Measurements from ENCODE around the gene OR4A16.

Gene OR4A16

GRCh38 chr11:55342901-55343300 lies at the start of gene OR4A16:
Gene OR4A16, plus strand, starts transcription at chr11:55343201. Its CDS starts 0 bp downstream, at chr11:55343201.
- CTCF ChIA-PET, result no interaction called here
- POLR2A ChIA-PET, result no interaction called here

GRCh38 chr11:55324500-55324899 lies 18.5 kb upstream of the OR4A16 start:
- POLR2A ChIA-PET, result no interaction called here
- H3K4me3 ChIP-seq (ENCODE audit: low read depth, low read length), result no peak overlapping the region
- no peak for TF ChIP-seq CTCF (IDR thresholded peaks at IDR 0.05; ENCODE audit: insufficient read depth, low read length, missing control alignments)
- CTCF ChIA-PET, result no interaction called here
- no peak for DNase-seq (ENCODE audit: low read depth, low spot score)

More at GRCh38 chr11:55342901-55343300, at the start of gene OR4A16:
- H3K4me3 ChIP-seq (ENCODE audit: low read depth, low read length), result no peak within 1 kb of the TSS
- DNase-seq (ENCODE audit: low read depth, low spot score), result no peak
- no peak for TF ChIP-seq CTCF (IDR thresholded peaks at IDR 0.05; ENCODE audit: insufficient read depth, low read length, missing control alignments)

GRCh38 chr11:55345306-55345705 lies 2.3 kb downstream of the OR4A16 start:
- no peak for DNase-seq (ENCODE audit: low read depth, low spot score)
- CTCF ChIA-PET, result no interaction called here
- H3K4me3 ChIP-seq (ENCODE audit: low read depth, low read length), result no peak overlapping the region
- POLR2A ChIA-PET, result no interaction called here
- no peak for TF ChIP-seq CTCF (IDR thresholded peaks at IDR 0.05; ENCODE audit: insufficient read depth, low read length, missing control alignments)

- CTCF ChIA-PET, result no interaction called here
- no peak overlapping the region for H3K4me3 ChIP-seq (ENCODE audit: low read depth, low read length)
- POLR2A ChIA-PET, result no interaction called here
These were observed 6.0 kb downstream of the OR4A16 start for GRCh38 chr11:55349032-55349431.

GRCh38 chr11:55357560-55358184 lies 14.7 kb downstream of the OR4A16 start:
- CTCF ChIA-PET, result no interaction called here
- TF ChIP-seq CTCF (IDR thresholded peaks at IDR 0.05; ENCODE audit: insufficient read depth, low read length, missing control alignments), result no peak
- H3K4me3 ChIP-seq (ENCODE audit: low read depth, low read length), result no peak overlapping the region
- POLR2A ChIA-PET, result no interaction called here
- DNase-seq (ENCODE audit: low read depth, low spot score), result no peak

More at GRCh38 chr11:55349032-55349431, 6.0 kb downstream of the OR4A16 start:
- no peak for TF ChIP-seq CTCF (IDR thresholded peaks at IDR 0.05; ENCODE audit: insufficient read depth, low read length, missing control alignments)
- DNase-seq (ENCODE audit: low read depth, low spot score), result no peak

- ChIA-PET POLR2A (no interaction called here), CTCF (no interaction called here)
- no peak for DNase-seq (ENCODE audit: low read depth, low spot score)
- no peak for TF ChIP-seq CTCF (IDR thresholded peaks at IDR 0.05; ENCODE audit: insufficient read depth, low read length, missing control alignments)
- no peak within 1 kb of the TSS for H3K4me3 ChIP-seq (ENCODE audit: low read depth, low read length)
These were observed 24.7 kb downstream of the OR4A16 start, which contains the start of gene OR4A15 for GRCh38 chr11:55367674-55368073. Gene OR4A15, plus strand, starts transcription at chr11:55367974. Its CDS starts 0 bp downstream, at chr11:55367974.
